WTC11 (cell line): ENCODE data around the gene C2CD5. TPM values are rescaled to one million over a fixed set of nuclear protein-coding genes. Genes with fewer than 3 reads are reported as not detected.

ENCODE experiments used
- ATAC-seq: fragments of 200-7000 bp; cut with Tn5 transposase; 2 replicates; pipeline ENCODE4 v1.10.0; 2021; ENCODE audit warnings: mild to moderate bottlenecking, moderate library complexity
- CTCF ChIA-PET: fragments of 300-600 bp; sonication (Branson Sonifier 250); formaldehyde crosslinking; loops from one replicate; lab custom pipeline; 2021; ENCODE audit warnings: antibody characterized with exemption; lab: Charles Lee
- POLR2A ChIA-PET: fragments of 350-600 bp; sonication (Branson Sonifier 250); formaldehyde crosslinking; loops from one replicate; lab custom pipeline; 2021; ENCODE audit warnings: antibody characterized with exemption; lab: Charles Lee
- DNase-seq: peaks from one replicate; pipeline ENCODE4 v3.0.0; 2021; ENCODE audit warnings: low spot score
- H3K27ac Mint-ChIP-seq: 2 replicates; pipeline ENCODE4 v1.8.0; 2021; ENCODE audit warnings: mixed read lengths
- H3K27me3 Mint-ChIP-seq: 2 replicates; pipeline ENCODE4 v1.8.0; 2021; ENCODE audit warnings: low read depth, mild to moderate bottlenecking, moderate library complexity, mixed read lengths
- H3K36me3 Mint-ChIP-seq: 2 replicates; pipeline ENCODE4 v1.8.0; 2021; ENCODE audit warnings: mixed read lengths
- H3K4me1 Mint-ChIP-seq: 2 replicates; pipeline ENCODE4 v1.8.0; 2022; ENCODE audit warnings: mixed read lengths
- H3K4me3 Mint-ChIP-seq: 2 replicates; pipeline ENCODE4 v1.8.0; 2021; ENCODE audit warnings: mild to moderate bottlenecking, moderate library complexity, mixed read lengths
- H3K9me3 Mint-ChIP-seq: 2 replicates; pipeline ENCODE4 v1.8.0; 2021; ENCODE audit warnings: mixed read lengths
- E2F1 ChIP-seq: sonication (generic); formaldehyde crosslinking; IDR thresholded peaks from 2 replicates; pipeline ENCODE4 v1.8.0; 2022; ENCODE audit warnings: mild to moderate bottlenecking, missing genetic modification reagents
- FOXK1 ChIP-seq: sonication (generic); formaldehyde crosslinking; IDR thresholded peaks from 2 replicates; pipeline ENCODE4 v1.8.0; 2022; ENCODE audit warnings: mild to moderate bottlenecking, moderate library complexity, missing genetic modification reagents
- FOXP1 ChIP-seq: sonication (generic); formaldehyde crosslinking; IDR thresholded peaks from 2 replicates; pipeline ENCODE4 v1.8.0; 2022; ENCODE audit warnings: missing genetic modification reagents, mild to moderate bottlenecking, moderate library complexity, borderline replicate concordance
- JAZF1 ChIP-seq: fragments of 250-450 bp; sonication (Bioruptor Pico); IDR thresholded peaks from 2 replicates; pipeline ENCODE4 v1.9.0; 2021; ENCODE audit warnings: moderate library complexity, mild to moderate bottlenecking, inconsistent platforms
- JUN ChIP-seq: sonication (generic); formaldehyde crosslinking; IDR thresholded peaks from 2 replicates; pipeline ENCODE4 v1.8.0; 2023; ENCODE audit warnings: mild to moderate bottlenecking, missing genetic modification reagents
- KAT7 ChIP-seq: sonication (generic); formaldehyde crosslinking; IDR thresholded peaks from 2 replicates; pipeline ENCODE4 v1.8.1; 2023; ENCODE audit warnings: missing genetic modification reagents, mild to moderate bottlenecking, borderline replicate concordance
- MYBL2 ChIP-seq: sonication (generic); formaldehyde crosslinking; IDR thresholded peaks from 2 replicates; pipeline ENCODE4 v1.8.1; 2023; ENCODE audit warnings: mild to moderate bottlenecking, moderate library complexity, missing genetic modification reagents
- RELA ChIP-seq: sonication (generic); formaldehyde crosslinking; IDR thresholded peaks from 2 replicates; pipeline ENCODE4 v1.8.1; 2022; ENCODE audit warnings: missing genetic modification reagents, mild to moderate bottlenecking, borderline replicate concordance
- TEAD1 ChIP-seq: sonication (generic); formaldehyde crosslinking; IDR thresholded peaks from 2 replicates; pipeline ENCODE4 v1.8.0; 2022; ENCODE audit warnings: mild to moderate bottlenecking, missing genetic modification reagents
- ZNF232 ChIP-seq: sonication (generic); formaldehyde crosslinking; IDR thresholded peaks from 2 replicates; pipeline ENCODE4 v1.8.0; 2022; ENCODE audit warnings: mild to moderate bottlenecking, missing genetic modification reagents
- ZNF263 ChIP-seq: sonication (generic); formaldehyde crosslinking; IDR thresholded peaks from 2 replicates; pipeline ENCODE4 v1.8.1; 2022; ENCODE audit warnings: low read depth, mild to moderate bottlenecking, moderate library complexity, missing genetic modification reagents
- ZNF396 ChIP-seq: fragments of 250-450 bp; sonication (Bioruptor Pico); IDR thresholded peaks from 2 replicates; pipeline ENCODE4 v1.8.0; 2021; ENCODE audit warnings: mild to moderate bottlenecking, moderate library complexity, borderline replicate concordance
- ZNF416 ChIP-seq: fragments of 250-450 bp; sonication (Bioruptor Pico); IDR thresholded peaks from 2 replicates; pipeline ENCODE4 v1.9.0; 2021; ENCODE audit warnings: mild to moderate bottlenecking, inconsistent platforms
- total RNA-seq: library from RNA; stranded (reverse); gene quantifications from 3 replicates; pipeline ENCODE4 v1.2.3, GENCODE V29; 2021
- TF ChIP-seq, protein P1 (sequence below): fragments of 250-450 bp; sonication (Bioruptor Pico); IDR thresholded peaks from 2 replicates; pipeline ENCODE4 v1.9.0; 2021; ENCODE audit warnings: mild to moderate bottlenecking
- TF ChIP-seq, protein P2 (sequence below): sonication (generic); formaldehyde crosslinking; IDR thresholded peaks from 2 replicates; pipeline ENCODE4 v1.8.0; 2023; ENCODE audit warnings: mild to moderate bottlenecking, missing genetic modification reagents
- TF ChIP-seq, protein P3 (sequence below): sonication (generic); formaldehyde crosslinking; IDR thresholded peaks from 2 replicates; pipeline ENCODE4 v1.8.1; 2022; ENCODE audit warnings: mild to moderate bottlenecking, moderate library complexity, missing genetic modification reagents
- TF ChIP-seq, protein P4 (sequence below): sonication (generic); formaldehyde crosslinking; IDR thresholded peaks from 2 replicates; pipeline ENCODE4 v1.8.1; 2023; ENCODE audit warnings: mild to moderate bottlenecking, missing genetic modification reagents, moderate library complexity
- TF ChIP-seq, protein P5 (sequence below): sonication (generic); formaldehyde crosslinking; IDR thresholded peaks from 2 replicates; pipeline ENCODE4 v1.8.1; 2023; ENCODE audit warnings: mild to moderate bottlenecking, moderate library complexity, missing genetic modification reagents

The C2CD5 gene
- total RNA-seq, 1 experiment from 2014 or later = 48.1 TPM

- ChIA-PET CTCF (no interaction called here), POLR2A (interaction anchor here (0.7 kb wide), 1 partner anchor 460 kb away, joined by 3 read pairs; no protein-coding TSS in a partner anchor)
- peaks cover 32% of the 10 kb centered on the region for H3K4me1 Mint-ChIP-seq
- H3K36me3 Mint-ChIP-seq = peaks cover 27% of the 10 kb centered on the region
- no peak overlapping the region for H3K4me3 Mint-ChIP-seq
- ATAC-seq (no peak), DNase-seq (no peak)
- 0 out of 2 replicates have a peak, but pooled peaks cover 2% of the 10 kb centered on the region for H3K9me3 Mint-ChIP-seq
- no peaks in the 10 kb centered on the region for H3K27me3 Mint-ChIP-seq
- TF ChIP-seq, protein P1, sequence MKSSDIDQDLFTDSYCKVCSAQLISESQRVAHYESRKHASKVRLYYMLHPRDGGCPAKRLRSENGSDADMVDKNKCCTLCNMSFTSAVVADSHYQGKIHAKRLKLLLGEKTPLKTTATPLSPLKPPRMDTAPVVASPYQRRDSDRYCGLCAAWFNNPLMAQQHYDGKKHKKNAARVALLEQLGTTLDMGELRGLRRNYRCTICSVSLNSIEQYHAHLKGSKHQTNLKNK (CRISPR knock-in tag) = no peak
- TF ChIP-seq, protein P2, sequence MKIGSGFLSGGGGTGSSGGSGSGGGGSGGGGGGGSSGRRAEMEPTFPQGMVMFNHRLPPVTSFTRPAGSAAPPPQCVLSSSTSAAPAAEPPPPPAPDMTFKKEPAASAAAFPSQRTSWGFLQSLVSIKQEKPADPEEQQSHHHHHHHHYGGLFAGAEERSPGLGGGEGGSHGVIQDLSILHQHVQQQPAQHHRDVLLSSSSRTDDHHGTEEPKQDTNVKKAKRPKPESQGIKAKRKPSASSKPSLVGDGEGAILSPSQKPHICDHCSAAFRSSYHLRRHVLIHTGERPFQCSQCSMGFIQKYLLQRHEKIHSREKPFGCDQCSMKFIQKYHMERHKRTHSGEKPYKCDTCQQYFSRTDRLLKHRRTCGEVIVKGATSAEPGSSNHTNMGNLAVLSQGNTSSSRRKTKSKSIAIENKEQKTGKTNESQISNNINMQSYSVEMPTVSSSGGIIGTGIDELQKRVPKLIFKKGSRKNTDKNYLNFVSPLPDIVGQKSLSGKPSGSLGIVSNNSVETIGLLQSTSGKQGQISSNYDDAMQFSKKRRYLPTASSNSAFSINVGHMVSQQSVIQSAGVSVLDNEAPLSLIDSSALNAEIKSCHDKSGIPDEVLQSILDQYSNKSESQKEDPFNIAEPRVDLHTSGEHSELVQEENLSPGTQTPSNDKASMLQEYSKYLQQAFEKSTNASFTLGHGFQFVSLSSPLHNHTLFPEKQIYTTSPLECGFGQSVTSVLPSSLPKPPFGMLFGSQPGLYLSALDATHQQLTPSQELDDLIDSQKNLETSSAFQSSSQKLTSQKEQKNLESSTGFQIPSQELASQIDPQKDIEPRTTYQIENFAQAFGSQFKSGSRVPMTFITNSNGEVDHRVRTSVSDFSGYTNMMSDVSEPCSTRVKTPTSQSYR (CRISPR knock-in tag) = no peak
- TF ChIP-seq JAZF1 (CRISPR knock-in tag) (no peak), E2F1 (CRISPR knock-in tag) (no peak), RELA (CRISPR knock-in tag) (no peak), ZNF232 (CRISPR knock-in tag) (no peak), ZNF263 (no peak), JUN (CRISPR knock-in tag) (no peak), FOXK1 (CRISPR knock-in tag) (no peak), KAT7 (no peak), MYBL2 (CRISPR knock-in tag) (no peak), ZNF396 (CRISPR knock-in tag) (no peak), ZNF416 (CRISPR knock-in tag) (no peak), TEAD1 (CRISPR knock-in tag) (no peak), FOXP1 (CRISPR knock-in tag) (no peak)
- TF ChIP-seq, protein P3, sequence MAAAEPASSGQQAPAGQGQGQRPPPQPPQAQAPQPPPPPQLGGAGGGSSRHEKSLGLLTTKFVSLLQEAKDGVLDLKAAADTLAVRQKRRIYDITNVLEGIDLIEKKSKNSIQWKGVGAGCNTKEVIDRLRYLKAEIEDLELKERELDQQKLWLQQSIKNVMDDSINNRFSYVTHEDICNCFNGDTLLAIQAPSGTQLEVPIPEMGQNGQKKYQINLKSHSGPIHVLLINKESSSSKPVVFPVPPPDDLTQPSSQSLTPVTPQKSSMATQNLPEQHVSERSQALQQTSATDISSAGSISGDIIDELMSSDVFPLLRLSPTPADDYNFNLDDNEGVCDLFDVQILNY (CRISPR knock-in tag) = no peak
- TF ChIP-seq, protein P4, sequence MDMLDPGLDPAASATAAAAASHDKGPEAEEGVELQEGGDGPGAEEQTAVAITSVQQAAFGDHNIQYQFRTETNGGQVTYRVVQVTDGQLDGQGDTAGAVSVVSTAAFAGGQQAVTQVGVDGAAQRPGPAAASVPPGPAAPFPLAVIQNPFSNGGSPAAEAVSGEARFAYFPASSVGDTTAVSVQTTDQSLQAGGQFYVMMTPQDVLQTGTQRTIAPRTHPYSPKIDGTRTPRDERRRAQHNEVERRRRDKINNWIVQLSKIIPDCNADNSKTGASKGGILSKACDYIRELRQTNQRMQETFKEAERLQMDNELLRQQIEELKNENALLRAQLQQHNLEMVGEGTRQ = no peak
- TF ChIP-seq, protein P5, sequence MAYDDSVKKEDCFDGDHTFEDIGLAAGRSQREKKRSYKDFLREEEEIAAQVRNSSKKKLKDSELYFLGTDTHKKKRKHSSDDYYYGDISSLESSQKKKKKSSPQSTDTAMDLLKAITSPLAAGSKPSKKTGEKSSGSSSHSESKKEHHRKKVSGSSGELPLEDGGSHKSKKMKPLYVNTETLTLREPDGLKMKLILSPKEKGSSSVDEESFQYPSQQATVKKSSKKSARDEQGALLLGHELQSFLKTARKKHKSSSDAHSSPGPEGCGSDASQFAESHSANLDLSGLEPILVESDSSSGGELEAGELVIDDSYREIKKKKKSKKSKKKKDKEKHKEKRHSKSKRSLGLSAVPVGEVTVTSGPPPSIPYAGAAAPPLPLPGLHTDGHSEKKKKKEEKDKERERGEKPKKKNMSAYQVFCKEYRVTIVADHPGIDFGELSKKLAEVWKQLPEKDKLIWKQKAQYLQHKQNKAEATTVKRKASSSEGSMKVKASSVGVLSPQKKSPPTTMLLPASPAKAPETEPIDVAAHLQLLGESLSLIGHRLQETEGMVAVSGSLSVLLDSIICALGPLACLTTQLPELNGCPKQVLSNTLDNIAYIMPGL (CRISPR knock-in tag) = no peak
- H3K27ac Mint-ChIP-seq = no peak overlapping the region
These were observed 7.9 kb downstream of the C2CD5 start for GRCh38 chr12:22536346-22536945.

DNA sequence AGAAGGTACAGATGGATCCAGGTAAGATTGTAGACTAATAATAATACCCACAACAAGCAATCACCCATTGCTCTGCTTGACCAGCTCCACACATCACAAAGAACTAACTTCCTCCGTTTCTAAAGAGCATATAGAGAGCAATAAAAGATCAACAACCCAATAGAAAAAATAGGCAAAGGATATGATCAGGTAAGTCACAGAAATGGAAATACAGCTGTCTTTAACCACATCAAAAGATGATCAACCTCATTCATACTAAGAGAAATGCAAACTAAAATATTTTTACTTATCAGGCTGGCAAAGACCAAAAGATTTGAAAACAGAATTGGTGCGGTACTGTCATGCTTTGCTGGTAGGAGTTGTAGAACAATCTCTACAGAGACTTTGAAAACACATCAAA lies 8.9 kb downstream of the C2CD5 start:
- Mint-ChIP-seq H3K4me1 (peaks cover 27% of the 10 kb centered on the region), H3K36me3 (peaks cover 33% of the 10 kb centered on the region)
- ATAC-seq = no peak
- POLR2A ChIA-PET = no interaction called here
- TF ChIP-seq TEAD1 (CRISPR knock-in tag) = no peak
- TF ChIP-seq, all 79 proteins: peak for 0
- no peak overlapping the region; the same call in 1 of the 2 replicates for H3K27ac Mint-ChIP-seq
- no peak for DNase-seq
- CTCF ChIA-PET = no interaction called here
- 0 out of 2 replicates have a peak, but pooled peaks cover 3% of the 10 kb centered on the region for H3K9me3 Mint-ChIP-seq
- H3K27me3 Mint-ChIP-seq = no peaks in the 10 kb centered on the region
- H3K4me3 Mint-ChIP-seq = no peak overlapping the region
